CD4-positive, alpha-beta T cell (primary cell): ENCODE measurements around the gene NFATC1. TPM values are rescaled to one million over a fixed set of nuclear protein-coding genes. Genes with fewer than 3 reads are reported as not detected.
A peak's percentile ranks its signal among the peaks of the same experiment; 100 is the strongest.

Experiments used
- ATAC-seq: fragments of 200-7000 bp; cut with Tn5 transposase; one replicate; pipeline ENCODE4 v1.10.0; 2022; ENCODE audit warnings: mild to moderate bottlenecking; ENCODE audit not compliant: poor library complexity
- CTCF ChIA-PET: fragments of 350-600 bp; sonication (Branson Sonifier 250); formaldehyde crosslinking; loops from one replicate; lab custom pipeline; 2021; ENCODE audit warnings: antibody characterized with exemption, inconsistent platforms; lab: Charles Lee
- POLR2A ChIA-PET: fragments of 350-600 bp; sonication (Branson Sonifier 250); formaldehyde crosslinking; loops from one replicate; lab custom pipeline; 2021; ENCODE audit warnings: antibody characterized with exemption, inconsistent platforms; lab: Charles Lee
- DNase-seq, 14 experiments: peaks; one replicate each; pipeline ENCODE4 v3.0.0-alpha.2; 2013 to 2020; ENCODE audit warnings: mixed read lengths in 2 of 14
- H3K27ac ChIP-seq, 2 donors: one replicate each; pipeline versions ENCODE4 v1.5.1 to v1.7.0; 2013; ENCODE audit warnings: low read length in 2 of 2, low read depth in 1 of 2, mild to moderate bottlenecking in 1 of 2
- H3K27me3 ChIP-seq, 2 experiments: 1 replicate in 1 of 2; 2 replicates in 1 of 2; pipeline versions ENCODE4 v1.6.1 to v1.7.0; 2013; ENCODE audit warnings: low read length in 2 of 2, control low read depth in 1 of 2, mild to moderate bottlenecking in 1 of 2, moderate library complexity in 1 of 2; ENCODE audit not compliant: insufficient read depth in 2 of 2, control insufficient read depth in 1 of 2
- H3K36me3 ChIP-seq: one replicate; pipeline ENCODE4 v1.6.1; 2013; ENCODE audit warnings: low read length, control low read depth; ENCODE audit not compliant: insufficient read depth
- H3K4me1 ChIP-seq: one replicate; pipeline ENCODE4 v1.6.1; 2013; ENCODE audit warnings: low read length, control low read depth; ENCODE audit not compliant: insufficient read depth
- H3K4me3 ChIP-seq: one replicate; pipeline ENCODE4 v1.5.1; 2013; ENCODE audit warnings: mild to moderate bottlenecking, low read length, moderate library complexity
- H3K9me3 ChIP-seq, 2 experiments: 1 replicate in 1 of 2; 2 replicates in 1 of 2; pipeline versions ENCODE4 v1.6.1 to v1.7.0; 2013; ENCODE audit warnings: low read length in 2 of 2, mild to moderate bottlenecking in 2 of 2, control low read depth in 1 of 2, moderate library complexity in 1 of 2; ENCODE audit not compliant: control insufficient read depth in 1 of 2, insufficient read depth in 1 of 2
- H3K27ac Mint-ChIP-seq: one replicate; pipeline ENCODE4 v1.8.0; 2020; ENCODE audit warnings: mixed read lengths
- H3K27me3 Mint-ChIP-seq: one replicate; pipeline ENCODE4 v1.8.0; 2021; ENCODE audit warnings: mixed read lengths
- H3K36me3 Mint-ChIP-seq: one replicate; pipeline ENCODE4 v1.8.0; 2021; ENCODE audit warnings: low read depth, mixed read lengths
- H3K4me1 Mint-ChIP-seq: one replicate; pipeline ENCODE4 v1.8.0; 2021; ENCODE audit warnings: low read depth, mixed read lengths
- H3K4me3 Mint-ChIP-seq: one replicate; pipeline ENCODE4 v1.8.0; 2020; ENCODE audit warnings: mild to moderate bottlenecking, mixed read lengths
- H3K9me3 Mint-ChIP-seq: one replicate; pipeline ENCODE4 v1.8.0; 2020; ENCODE audit warnings: mixed read lengths
- intact Hi-C, 2 experiments: fragments of 100-400 bp; cut with DNase I in 1 of 2; cut with micrococcal nuclease in 1 of 2; formaldehyde crosslinking; loops; one replicate each; pipeline versions ENCODE4 v1.15.1 to v1.9.0; 2023 to 2025; cut with DNase I, micrococcal nuclease
- total RNA-seq, 174 experiments: library from RNA in 2 of 174; stranded (reverse) in 2 of 174; gene quantifications; one replicate each; pipeline ENCODE4 v1.2.3 and lab custom pipeline; 2021 to 2026
- TF ChIP-seq, protein P1 (sequence below): fragments of 200-600 bp; IDR thresholded peaks from one replicate; pipeline ENCODE4 v1.8.0; 2022; ENCODE audit warnings: antibody characterized with exemption, mild to moderate bottlenecking

Gene NFATC1
- total RNA-seq, 2 experiments from 2014 or later, result 107 to 113 TPM

- TF ChIP-seq, protein P1, sequence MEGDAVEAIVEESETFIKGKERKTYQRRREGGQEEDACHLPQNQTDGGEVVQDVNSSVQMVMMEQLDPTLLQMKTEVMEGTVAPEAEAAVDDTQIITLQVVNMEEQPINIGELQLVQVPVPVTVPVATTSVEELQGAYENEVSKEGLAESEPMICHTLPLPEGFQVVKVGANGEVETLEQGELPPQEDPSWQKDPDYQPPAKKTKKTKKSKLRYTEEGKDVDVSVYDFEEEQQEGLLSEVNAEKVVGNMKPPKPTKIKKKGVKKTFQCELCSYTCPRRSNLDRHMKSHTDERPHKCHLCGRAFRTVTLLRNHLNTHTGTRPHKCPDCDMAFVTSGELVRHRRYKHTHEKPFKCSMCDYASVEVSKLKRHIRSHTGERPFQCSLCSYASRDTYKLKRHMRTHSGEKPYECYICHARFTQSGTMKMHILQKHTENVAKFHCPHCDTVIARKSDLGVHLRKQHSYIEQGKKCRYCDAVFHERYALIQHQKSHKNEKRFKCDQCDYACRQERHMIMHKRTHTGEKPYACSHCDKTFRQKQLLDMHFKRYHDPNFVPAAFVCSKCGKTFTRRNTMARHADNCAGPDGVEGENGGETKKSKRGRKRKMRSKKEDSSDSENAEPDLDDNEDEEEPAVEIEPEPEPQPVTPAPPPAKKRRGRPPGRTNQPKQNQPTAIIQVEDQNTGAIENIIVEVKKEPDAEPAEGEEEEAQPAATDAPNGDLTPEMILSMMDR, result no peak
- Mint-ChIP-seq H3K4me3 (no peak overlapping the region), H3K27me3 (no peaks in the 10 kb centered on the region), H3K27ac (no peak overlapping the region), H3K4me1 (no peaks in the 10 kb centered on the region), H3K9me3 (no peaks in the 10 kb centered on the region), H3K36me3 (no peaks in the 10 kb centered on the region)
- Histone ChIP-seq H3K27ac (no peak overlapping the region), H3K9me3 (peaks cover 0 to 7% of the 10 kb centered on the region in 2 experiments), H3K4me3 (no peak overlapping the region), H3K4me1 (no peaks in the 10 kb centered on the region), H3K36me3 (no peaks in the 10 kb centered on the region), H3K27me3 (no peaks in the 10 kb centered on the region)
- intact Hi-C loops, result no loop called here
- CTCF ChIA-PET, result no interaction called here
- POLR2A ChIA-PET, result no interaction called here
- DNase-seq (no peak), ATAC-seq (no peak)
These were observed 163.7 kb downstream of the NFATC1 start for GRCh38 chr18:79559436-79559835.

GRCh38 chr18:79560042-79560860 lies 164.5 kb downstream of the NFATC1 start:
- Histone ChIP-seq H3K27ac (no peak overlapping the region), H3K27me3 (no peaks in the 10 kb centered on the region), H3K9me3 (peaks cover 0 to 7% of the 10 kb centered on the region in 2 experiments), H3K36me3 (no peaks in the 10 kb centered on the region), H3K4me1 (no peaks in the 10 kb centered on the region), H3K4me3 (no peak overlapping the region)
- ATAC-seq, result no peak
- intact Hi-C loops, result no loop called here
- POLR2A ChIA-PET, result no interaction called here
- peak in 1 of 14 experiments; percentile 17 for DNase-seq
- Mint-ChIP-seq H3K27ac (no peak overlapping the region), H3K4me3 (no peak overlapping the region), H3K9me3 (no peaks in the 10 kb centered on the region), H3K36me3 (no peaks in the 10 kb centered on the region), H3K4me1 (no peaks in the 10 kb centered on the region), H3K27me3 (no peaks in the 10 kb centered on the region)
- TF ChIP-seq, protein P1, result no peak
- CTCF ChIA-PET, result no interaction called here

GRCh38 chr18:79560861-79561210 lies 165.1 kb downstream of the NFATC1 start:
- H3K27me3 ChIP-seq, result no peaks in the 10 kb centered on the region
- ATAC-seq (no peak), DNase-seq (no peak)
- Mint-ChIP-seq H3K4me1 (no peaks in the 10 kb centered on the region), H3K27me3 (no peaks in the 10 kb centered on the region), H3K4me3 (no peak overlapping the region), H3K27ac (no peak overlapping the region), H3K9me3 (no peaks in the 10 kb centered on the region), H3K36me3 (no peaks in the 10 kb centered on the region)
- peaks cover 0 to 7% of the 10 kb centered on the region in 2 experiments for H3K9me3 ChIP-seq
- TF ChIP-seq, protein P1, result no peak
- CTCF ChIA-PET, result no interaction called here
- H3K4me1 ChIP-seq, result no peaks in the 10 kb centered on the region
- POLR2A ChIA-PET, result no interaction called here
- no peak overlapping the region for H3K27ac ChIP-seq
- intact Hi-C loops, result no loop called here
- H3K4me3 ChIP-seq, result no peak overlapping the region
- H3K36me3 ChIP-seq, result no peaks in the 10 kb centered on the region
